ENCODE measurements around the gene VPS9D1.
A peak's percentile ranks its signal among the peaks of the same experiment; 100 is the strongest.

Gene VPS9D1

GRCh38 chr16:89688395-89688794, 32.3 kb downstream of the VPS9D1 start:
- TF ChIP-seq CEBPB (IDR thresholded peaks at IDR 0.05) = no peak
- TF ChIP-seq USF1 (IDR thresholded peaks at IDR 0.05) = no peak
- no peak for TF ChIP-seq CREB1 (IDR thresholded peaks at IDR 0.05; ENCODE audit: low read depth)
- TF ChIP-seq TEAD4 (IDR thresholded peaks at IDR 0.05) = no peak
- TF ChIP-seq NFIC (IDR thresholded peaks at IDR 0.05) = no peak
- TF ChIP-seq EP300 (IDR thresholded peaks at IDR 0.05; ENCODE audit: borderline replicate concordance) = no peak
- TF ChIP-seq EGR1 (IDR thresholded peaks at IDR 0.05) = no peak
- TF ChIP-seq TCF12 (IDR thresholded peaks at IDR 0.05; ENCODE audit: low read depth) = no peak
- no peak for TF ChIP-seq REST (IDR thresholded peaks at IDR 0.05; ENCODE audit: low read depth)
- TF ChIP-seq TAF1 (IDR thresholded peaks at IDR 0.05; ENCODE audit: low read depth) = no peak
- no peak for TF ChIP-seq RAD21 (IDR thresholded peaks at IDR 0.05; ENCODE audit: low read depth)
- no peak for TF ChIP-seq YY1 (IDR thresholded peaks at IDR 0.05; ENCODE audit: low read depth)
- TF ChIP-seq FOXM1 (IDR thresholded peaks at IDR 0.05; ENCODE audit: borderline replicate concordance, low read depth) = no peak
- TF ChIP-seq MAX (IDR thresholded peaks at IDR 0.05) = no peak
- no peak for TF ChIP-seq ZBTB7A (IDR thresholded peaks at IDR 0.05; ENCODE audit: low read depth)

- TF ChIP-seq CREB1 (IDR thresholded peaks at IDR 0.05; ENCODE audit: low read depth) (no peak), ZBTB7A (IDR thresholded peaks at IDR 0.05; ENCODE audit: low read depth) (no peak), FOXM1 (IDR thresholded peaks at IDR 0.05; ENCODE audit: borderline replicate concordance, low read depth) (no peak), MAX (IDR thresholded peaks at IDR 0.05) (peak; percentile 55), USF1 (IDR thresholded peaks at IDR 0.05) (peak; percentile 39), REST (IDR thresholded peaks at IDR 0.05; ENCODE audit: low read depth) (no peak)
Observed at GRCh38 chr16:89687092-89687940, 33.4 kb downstream of the VPS9D1 start.

- peak; percentile 59; the same call in 1 of the 2 replicates for TF ChIP-seq TCF12 (IDR thresholded peaks at IDR 0.05; ENCODE audit: low read depth)
- TF ChIP-seq FOXM1 (IDR thresholded peaks at IDR 0.05; ENCODE audit: borderline replicate concordance, low read depth) = peak; percentile 45; the same call in 1 of the 2 replicates
- peak; percentile 83 for TF ChIP-seq TAF1 (IDR thresholded peaks at IDR 0.05; ENCODE audit: low read depth)
- no peak; the same call in 1 of the 2 replicates for TF ChIP-seq EP300 (IDR thresholded peaks at IDR 0.05; ENCODE audit: borderline replicate concordance)
- TF ChIP-seq MAX (IDR thresholded peaks at IDR 0.05) = peak; percentile 95
- TF ChIP-seq REST (IDR thresholded peaks at IDR 0.05; ENCODE audit: low read depth) = no peak
- TF ChIP-seq TEAD4 (IDR thresholded peaks at IDR 0.05) = peak; percentile 5; the same call in 1 of the 2 replicates
- TF ChIP-seq CREB1 (IDR thresholded peaks at IDR 0.05; ENCODE audit: low read depth) = no peak
- no peak for TF ChIP-seq CEBPB (IDR thresholded peaks at IDR 0.05)
- TF ChIP-seq RAD21 (IDR thresholded peaks at IDR 0.05; ENCODE audit: low read depth) = no peak
- no peak for TF ChIP-seq NFIC (IDR thresholded peaks at IDR 0.05)
- peak; percentile 22; the same call in 1 of the 2 replicates for TF ChIP-seq EGR1 (IDR thresholded peaks at IDR 0.05)
- TF ChIP-seq ZBTB7A (IDR thresholded peaks at IDR 0.05; ENCODE audit: low read depth) = no peak; the same call in 1 of the 2 replicates
- peak; percentile 91 for TF ChIP-seq YY1 (IDR thresholded peaks at IDR 0.05; ENCODE audit: low read depth)
- no peak for TF ChIP-seq USF1 (IDR thresholded peaks at IDR 0.05)
Observed at GRCh38 chr16:89686520-89687091, 34.1 kb downstream of the VPS9D1 start, which contains the start of gene CDK10. Gene CDK10, plus strand, starts transcription at chr16:89686689. Its CDS starts 22 bp downstream, at chr16:89686711.

All from Ishikawa (cell line).